ENCODE data around the gene HNF1B.

- no peak for TF ChIP-seq CTCF (IDR thresholded peaks at IDR 0.05; ENCODE audit: low read length)
- TF ChIP-seq EZH2 (IDR thresholded peaks at IDR 0.05; ENCODE audit: borderline replicate concordance, low read length) = no peak
These were observed 68.5 kb downstream of the HNF1B start for GRCh38 chr17:37676115-37676925.
